Brain pericyte (primary cell): ENCODE data around the gene GALNT17.

Source experiments
- DNase-seq: peaks from one replicate; pipeline ENCODE4 v3.0.0-alpha.2; 2012; ENCODE audit warnings: low read depth, low spot score

The GALNT17 gene

DNA sequence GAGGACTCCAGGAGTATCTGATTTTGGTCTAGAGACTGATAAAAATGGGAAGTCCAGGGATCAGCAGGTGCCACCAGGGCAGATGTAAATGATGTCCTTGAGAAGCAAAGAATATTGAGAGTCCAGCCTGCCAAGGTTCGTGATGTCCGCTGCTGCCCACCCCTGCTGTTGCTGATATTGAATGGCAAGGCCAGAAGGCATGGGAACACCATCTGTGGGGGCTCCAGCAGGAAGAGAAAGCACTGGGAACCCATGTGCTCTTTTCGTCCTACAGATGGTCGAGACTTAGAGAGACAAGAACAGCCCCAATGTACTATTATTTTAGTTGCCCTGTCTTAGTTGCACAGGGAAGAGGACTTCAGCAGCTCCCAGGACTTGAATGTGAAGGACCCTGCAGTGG lies 363.9 kb downstream of the GALNT17 start:
- DNase-seq, result no peak

DNA sequence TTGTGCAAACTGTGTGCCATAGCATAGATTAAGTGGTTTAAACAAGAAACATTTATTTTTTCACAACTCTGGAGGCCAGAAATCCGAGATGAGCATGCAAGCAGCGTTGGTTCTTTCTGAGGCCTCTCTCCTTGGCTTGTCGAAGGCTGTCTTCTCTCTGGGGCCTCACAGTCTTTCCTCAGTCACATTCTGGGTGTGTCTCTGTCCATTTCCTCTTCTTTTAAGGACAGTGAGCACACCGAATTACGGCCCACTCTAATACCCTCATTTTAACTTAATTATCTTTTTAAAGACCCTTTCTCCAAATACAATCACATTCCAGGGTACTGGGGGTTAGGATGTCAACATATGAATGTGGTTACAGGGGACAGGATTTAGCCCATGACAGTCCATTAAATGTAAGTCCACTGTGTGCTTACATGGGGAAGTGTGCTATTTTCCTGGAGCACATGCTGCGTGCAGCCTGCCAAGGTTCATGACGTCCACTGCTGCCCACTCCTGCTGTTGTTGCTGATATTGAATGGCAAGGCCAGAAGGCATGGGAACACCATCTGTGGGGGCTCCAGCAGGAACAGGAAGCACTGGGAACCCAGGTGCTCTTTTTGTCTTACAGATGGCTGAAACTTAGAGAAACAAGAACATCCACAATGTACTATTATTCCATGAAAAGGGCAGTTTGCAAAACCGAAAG lies 365.5 kb downstream of the GALNT17 start:
- DNase-seq, result no peak

DNA sequence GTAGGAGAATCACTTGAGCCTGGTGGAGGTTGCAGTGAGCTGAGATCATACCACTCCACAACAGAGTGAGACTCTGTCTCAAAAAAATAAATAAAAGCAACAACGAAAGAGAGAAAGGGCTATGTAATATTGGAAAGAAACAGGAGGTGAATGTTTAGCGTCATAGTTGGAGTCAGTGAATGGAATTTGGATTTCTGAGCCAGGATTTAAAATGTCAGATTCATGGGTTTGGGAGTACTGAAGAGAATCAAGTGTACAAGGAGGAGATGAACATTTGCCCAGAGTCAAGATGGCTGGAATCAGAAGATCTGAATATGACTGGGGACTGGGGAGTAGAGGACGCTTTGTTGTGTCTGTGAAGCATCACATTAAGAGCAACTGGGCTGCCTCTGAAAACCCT lies 366.4 kb downstream of the GALNT17 start:
- DNase-seq, result no peak

DNA sequence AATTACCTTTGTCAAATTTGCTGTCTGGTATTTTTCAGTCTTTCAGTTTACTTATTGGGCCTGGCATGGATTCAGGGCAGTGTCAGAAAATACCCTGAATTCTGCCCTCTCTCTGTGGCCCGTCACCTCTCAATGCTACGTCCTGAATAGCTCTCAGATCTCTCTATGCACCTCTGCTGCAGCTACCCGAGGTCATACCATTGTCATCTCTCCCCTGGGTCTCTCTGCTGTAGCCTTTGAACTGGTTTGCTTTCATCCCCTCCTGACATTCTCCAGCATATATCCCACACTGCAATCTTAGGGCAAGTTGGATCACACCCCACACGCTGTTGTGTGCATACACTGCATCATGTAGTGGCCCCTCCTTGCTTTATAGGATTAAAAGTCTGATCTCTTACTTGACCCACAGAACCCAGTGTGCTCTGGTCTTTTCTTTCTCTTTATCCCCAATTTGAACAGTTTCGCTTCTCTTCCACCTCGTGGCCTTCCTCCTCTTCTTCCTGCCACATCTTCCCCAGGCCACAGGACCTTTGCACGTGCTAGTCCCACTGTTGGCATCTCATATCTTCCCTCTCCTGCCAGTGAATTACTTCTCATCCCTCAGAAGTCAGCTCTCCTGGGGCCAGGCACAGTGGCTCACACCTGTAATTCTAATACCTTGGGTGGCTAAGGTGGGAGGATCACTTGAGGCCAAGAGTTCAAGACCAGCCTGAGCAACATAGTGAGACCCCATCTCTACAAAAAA lies 372.9 kb downstream of the GALNT17 start:
- no peak for DNase-seq

DNA sequence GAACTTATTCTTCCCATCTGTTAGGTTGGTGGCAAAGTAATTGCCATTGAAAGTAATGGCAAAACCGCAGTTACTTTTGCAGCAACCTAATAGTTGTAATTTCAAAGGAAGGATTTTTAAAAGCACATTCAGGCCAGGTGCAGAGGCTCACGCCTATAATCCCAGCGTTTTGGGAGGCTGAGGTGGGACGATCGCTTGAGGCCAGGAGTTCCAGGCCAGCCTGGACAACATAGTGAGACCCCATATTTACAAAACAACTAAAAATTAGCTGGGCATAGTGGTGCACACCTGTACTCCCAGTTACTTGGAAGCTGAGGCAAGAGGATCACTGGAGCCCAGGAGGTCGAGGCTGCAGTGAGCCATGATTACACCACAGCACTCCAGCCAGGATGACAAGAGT lies 374.9 kb downstream of the GALNT17 start:
- DNase-seq, result no peak

DNA sequence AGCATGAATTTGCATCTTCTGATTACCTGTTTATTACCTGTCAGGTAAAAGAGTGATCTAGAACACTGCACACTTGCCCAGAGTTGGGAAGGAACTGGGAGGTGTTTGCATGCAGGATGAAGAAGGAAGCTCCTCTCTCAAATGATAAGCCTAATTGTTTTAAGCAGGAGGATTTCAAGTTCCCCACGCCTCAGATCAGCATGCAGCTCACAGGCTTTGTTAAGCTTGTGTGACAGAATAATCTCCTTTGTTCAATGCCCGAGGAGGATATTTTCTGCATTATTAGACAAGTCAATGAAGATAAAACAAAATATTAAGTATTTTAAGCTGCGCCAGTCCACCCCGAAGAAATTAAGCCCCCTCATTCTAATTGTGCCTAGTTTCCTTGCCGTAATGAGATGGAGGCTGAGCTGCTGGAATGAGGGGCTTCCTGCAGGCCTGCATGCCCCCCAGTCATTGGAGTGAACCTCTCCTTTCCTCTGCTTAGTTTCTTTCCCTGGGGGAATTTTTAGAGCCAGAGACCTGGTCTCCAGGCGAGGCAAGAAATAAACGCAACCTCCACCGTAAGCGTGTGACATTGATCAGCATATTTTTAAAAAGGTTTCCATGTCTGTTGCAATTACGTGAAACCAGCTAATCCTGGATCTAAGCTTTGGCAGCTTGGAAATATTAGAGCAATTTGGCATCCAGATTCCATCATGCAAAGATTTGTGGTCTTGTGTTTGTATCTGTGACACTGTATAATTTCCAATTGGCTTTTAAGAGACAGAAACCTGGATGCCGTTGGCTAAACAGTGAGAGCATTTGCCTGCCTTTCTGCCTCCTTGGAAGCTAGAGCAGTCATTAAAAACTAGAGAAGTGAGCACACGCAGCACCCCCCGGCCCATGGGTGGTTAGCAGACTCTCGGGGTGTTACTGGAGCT lies 376.0 kb downstream of the GALNT17 start:
- no peak for DNase-seq

DNA sequence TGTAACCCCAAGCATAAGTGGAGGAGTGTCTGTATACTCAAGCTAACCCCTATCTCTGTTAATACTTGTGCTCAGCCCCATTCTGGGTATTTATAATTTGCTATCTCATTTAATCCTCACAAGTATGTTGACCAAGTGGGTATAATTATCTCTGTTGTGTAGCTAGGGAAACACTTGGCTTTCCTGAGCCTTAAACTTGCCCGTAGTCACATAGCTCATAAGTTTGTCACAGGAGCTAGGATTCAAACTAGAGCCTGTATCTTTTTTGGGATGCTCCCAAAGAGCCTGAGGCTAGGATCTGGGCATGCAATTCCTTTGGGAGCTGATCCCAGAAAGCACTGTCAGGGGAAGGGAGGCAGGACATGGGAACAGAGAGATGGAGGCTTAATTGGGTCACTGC lies 377.4 kb downstream of the GALNT17 start:
- DNase-seq, result no peak

DNA sequence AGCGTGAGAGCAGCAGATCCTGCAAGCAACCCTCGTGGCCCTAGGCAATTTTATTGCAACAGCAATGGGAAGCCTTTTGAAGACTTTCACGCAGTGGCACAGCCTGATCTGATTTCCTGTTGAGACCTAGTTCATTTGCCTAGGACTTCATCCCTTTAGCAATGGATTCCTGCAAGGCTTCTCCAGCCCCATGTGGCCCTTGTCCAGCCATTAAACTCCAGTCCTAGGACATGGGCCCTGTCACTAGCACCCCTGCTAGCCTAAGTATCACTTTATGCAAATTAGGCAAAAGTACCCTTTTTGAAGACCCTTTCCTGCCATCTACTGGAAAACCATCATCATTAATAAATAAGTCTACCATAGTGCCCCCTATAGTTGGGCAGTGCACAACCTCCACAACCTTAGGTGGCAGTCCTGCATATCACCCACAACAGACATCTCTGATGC lies 379.4 kb downstream of the GALNT17 start:
- no peak for DNase-seq

DNA sequence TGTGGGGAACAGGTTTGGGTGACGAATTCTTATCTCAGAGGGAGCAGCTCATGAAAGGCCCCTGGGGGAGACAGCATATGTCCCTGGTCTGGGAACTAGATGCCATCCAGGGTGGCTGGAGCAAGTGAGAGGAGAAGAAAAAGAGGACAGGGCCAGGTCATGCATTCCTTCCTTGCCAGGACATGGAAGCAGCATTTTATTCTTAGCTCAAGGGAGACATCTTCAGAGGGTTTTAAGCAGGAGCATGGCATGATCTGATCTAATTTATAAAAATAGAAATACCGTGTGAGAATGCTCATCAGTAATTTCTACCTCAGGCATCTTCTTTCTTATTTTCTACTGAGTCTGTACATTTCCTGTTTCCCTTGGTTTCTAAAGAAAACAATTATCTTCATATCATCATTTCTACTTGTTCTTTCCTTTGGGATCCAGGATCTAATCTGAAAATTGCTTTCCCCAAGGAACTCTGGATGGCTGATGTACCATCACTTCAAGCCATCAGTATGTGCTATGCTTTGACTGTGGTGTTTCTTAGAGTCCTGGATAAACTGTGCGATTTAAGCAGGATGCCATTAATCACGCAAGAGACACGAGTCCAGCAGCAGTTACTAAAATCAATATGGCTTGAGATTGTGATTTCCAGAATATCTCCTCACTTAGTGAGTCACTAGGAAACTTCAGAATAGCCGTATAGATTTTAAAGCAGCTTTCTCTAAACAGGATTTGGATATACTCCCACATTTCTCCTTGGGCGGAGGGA lies 386.2 kb downstream of the GALNT17 start:
- no peak for DNase-seq

DNA sequence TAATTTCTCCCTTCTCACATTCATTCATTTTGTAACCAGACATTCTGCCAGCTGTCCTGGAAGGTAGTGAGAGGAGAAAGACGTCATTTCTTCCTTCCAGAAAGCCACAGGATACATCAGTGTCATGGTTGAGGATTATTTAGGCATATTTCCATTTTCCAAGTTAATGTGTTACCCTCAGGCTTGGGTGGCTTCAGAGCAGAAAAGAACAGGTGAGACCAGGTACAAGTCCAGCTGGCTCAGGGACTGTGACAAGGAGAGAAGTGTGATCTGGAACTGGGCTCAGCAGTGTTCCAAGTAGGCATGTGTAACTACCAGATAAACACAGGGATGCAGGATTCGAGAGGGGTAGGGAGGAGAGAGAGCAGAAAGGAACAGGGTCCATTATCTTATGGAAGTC lies 386.9 kb downstream of the GALNT17 start:
- no peak for DNase-seq

DNA sequence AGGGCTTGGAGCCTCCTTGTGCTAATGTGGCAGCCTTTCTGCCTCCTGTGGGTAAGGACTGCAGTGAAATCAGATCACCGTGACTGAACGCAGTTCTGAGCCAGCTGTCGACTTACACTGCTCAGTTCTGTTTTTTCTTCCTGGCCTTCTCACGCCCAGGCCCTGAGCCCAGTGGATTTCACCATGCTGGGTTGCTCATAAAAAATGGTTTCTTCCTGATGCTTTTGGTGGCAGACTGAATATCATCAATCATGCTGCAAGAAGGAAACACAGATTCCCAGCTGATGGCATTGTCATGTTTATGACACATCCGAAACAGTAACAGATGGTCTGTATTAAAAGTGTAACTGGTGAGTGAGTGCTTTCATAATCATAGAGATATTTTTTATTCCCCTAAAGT lies 389.6 kb downstream of the GALNT17 start:
- DNase-seq, result no peak

DNA sequence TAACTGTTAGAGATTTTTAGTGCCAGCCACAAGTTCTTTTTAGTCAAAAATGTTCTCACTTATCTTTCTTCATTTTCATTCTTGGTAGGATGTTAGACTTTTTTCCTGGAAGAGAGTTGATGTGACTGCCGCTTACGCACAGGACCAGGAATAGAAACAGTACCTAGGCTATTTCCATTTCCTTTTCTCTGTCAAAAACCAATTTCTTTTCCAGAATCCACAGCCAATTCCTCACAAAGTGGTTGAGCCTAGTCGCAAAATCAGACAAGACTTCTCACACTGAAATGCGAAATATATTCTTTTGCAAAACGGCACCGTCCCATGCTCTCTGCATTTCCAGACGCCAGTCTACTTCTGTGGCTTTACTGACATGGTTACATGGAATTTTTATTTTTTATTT lies 394.2 kb downstream of the GALNT17 start:
- DNase-seq, result no peak

DNA sequence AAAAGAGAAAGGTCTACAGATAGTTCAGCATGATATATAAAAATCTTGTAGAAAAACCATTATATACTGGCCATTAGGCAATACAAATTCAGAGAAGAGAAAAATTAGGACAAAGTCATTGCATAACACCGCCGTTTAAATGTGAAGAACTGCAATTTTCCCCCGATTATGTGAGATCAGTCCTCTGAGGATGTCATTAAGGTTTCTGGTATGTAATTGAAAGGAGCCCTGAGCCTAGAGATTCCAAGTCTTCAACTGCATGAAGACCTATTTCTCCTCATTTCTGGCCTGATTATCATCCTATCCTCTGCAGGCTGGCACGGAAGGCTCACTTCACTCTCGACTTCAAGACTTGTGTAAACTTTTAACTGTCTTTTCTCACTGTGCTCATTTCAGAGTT lies 395.3 kb downstream of the GALNT17 start:
- DNase-seq, result no peak

DNA sequence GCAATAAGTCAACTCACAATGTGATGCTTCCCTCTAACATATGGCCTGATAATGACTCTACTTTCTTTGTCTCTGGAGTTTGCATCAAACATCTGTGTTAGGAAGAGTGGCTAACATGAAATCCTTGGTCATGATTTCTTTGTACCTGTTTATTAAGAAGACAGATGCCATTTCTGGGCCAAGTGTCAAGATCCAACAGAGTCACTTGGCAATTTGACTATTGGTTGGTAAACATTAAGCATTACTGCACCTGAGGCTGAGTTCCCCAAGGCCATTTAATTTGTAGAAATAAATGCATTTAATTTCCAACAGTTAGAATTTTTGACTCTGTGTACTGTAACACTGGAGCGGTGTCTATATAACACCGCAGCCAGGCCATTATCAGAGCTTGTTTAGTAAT lies 403.7 kb downstream of the GALNT17 start:
- no peak for DNase-seq

DNA sequence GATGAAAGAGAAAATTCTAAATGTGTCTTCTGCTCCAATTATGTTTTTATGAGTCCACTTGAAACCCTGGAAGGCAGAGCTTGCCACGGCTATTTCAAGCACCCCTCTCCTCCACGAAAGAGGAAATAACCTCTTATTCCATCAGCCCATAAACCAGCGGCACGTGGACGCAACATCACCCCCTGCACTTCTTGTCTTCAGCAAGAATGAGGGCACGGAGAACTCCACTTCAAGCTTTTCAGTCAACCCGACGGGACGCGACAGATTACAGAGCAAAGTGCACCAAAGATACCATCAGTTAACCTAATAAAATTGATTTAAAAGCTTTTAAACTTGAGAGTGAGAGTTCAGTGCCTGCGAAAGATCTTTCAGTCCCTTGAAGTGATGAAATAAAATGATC lies 406.3 kb downstream of the GALNT17 start:
- no peak for DNase-seq

DNA sequence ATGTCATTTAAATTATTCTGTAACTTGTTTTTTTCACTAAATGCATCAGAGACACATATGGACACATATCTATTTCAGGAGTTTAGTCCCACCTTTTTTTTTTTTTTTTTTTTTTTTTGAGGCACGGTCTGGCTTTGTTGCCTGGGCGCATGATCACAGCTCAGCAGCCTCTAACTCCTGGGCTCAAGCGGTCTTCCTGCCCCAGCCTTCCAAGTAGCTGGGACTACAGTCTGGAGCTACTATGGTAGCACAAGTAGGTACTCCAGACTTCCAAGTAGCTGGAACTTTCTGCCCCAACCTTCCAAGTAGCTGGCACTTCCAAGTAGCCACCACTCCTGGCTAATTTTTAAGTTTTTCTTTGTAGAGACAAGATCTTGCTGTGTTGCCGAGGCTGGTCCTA lies 407.7 kb downstream of the GALNT17 start:
- DNase-seq, result no peak

DNA sequence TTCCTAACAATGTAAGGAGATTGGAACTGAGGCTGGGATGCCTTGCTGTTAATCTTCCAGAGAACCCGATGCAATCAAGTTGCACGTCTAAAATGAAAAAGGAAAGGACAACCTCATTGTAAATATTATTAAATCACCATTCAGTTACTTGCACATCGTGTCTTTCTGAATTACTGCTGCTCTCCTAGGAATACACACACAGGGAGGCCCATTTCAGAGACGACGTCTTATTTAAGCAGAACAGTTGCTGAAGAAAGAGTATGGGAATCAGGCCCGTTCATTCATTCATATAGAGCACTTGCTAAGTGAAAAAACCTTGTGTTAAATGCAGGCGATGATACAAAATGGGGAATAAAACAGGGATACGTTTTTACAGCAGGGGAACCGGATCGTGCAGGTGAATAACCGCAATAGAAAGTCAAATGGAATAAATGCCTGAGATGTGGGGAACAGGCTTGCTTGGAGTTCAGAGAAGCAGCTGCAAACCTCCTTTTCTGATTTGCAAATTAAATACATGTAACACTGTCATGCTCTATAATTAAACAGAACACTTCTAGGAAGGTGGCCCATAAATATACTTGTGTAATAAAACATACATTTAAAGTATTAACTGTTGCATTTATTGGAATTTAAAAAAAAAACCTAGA lies 409.9 kb downstream of the GALNT17 start:
- no peak for DNase-seq

DNA sequence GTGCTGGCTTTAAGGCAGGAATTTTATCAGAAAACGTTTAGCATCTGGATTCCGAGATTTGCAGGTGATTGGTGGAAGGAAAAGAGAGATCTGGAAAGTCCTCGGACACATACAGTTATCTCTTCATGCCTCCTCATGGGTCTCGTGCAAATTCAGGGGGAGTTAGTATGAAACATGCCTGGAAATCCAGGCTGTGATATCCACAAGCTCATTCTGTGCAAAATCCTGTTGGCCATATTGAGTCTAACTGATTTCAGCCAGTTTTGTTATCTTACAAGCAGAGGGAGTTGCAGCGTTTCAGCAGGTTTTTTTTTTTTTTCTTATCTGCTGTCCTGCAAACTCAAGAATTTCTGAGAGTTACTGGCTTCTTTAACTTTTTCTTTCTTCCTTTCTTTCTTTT lies 411.5 kb downstream of the GALNT17 start:
- DNase-seq, result no peak

DNA sequence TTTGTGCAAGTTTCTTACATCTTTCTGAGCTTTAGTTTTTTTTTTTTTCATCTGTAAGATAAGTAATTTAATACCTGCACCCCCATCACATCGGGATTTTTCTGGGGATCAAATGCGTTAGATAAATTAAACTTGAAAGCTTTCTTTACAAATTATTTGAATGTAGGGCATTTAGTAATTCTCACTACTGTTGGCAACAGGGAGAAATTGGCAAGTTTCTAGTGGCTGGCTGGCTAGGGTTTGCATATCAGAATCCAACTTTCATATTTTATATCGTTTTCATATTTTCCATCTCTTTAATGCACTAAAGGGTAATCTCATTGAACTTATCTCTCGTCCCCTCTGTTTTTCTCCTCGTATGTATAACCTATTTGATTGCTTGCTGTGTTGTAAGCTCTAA lies 412.9 kb downstream of the GALNT17 start:
- DNase-seq, result no peak

DNA sequence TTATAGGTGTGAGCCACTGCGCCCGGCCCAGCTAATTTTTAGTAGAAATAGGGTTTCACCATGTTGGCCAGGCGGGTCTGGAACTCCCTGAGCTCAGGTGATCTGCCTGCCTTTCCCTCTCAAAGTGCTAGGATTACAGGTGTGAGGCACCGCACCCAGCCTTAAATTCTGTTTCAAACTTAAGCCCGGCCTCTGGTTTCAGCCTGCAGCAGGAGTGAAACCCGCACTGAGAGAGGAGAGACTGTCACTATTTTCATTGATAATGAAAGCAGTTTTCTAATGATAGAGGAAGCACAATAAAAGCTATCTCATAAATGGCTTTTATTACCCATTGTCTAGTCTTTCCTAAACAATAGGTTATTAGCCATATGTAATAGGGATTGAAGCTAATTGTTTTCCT lies 415.5 kb downstream of the GALNT17 start:
- no peak for DNase-seq

DNA sequence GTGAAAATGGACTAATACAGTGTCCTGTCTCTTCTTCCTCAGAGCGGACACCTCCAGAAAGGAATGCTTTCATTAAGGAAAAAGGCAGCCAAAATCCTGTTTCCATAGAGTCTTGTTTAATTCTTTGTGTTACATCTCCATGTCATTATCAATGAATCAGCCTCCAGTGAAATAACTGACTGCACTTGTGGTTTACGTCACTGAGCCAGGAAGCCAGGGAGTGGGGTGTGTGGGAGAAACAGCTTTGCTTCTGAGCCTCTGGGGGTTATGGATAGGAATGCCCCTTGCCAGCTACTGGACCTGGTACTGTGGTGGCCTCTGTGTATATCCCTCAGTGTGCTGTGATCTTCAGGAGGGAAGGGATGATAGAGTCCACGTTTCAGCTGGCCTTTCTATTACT lies 416.8 kb downstream of the GALNT17 start:
- DNase-seq, result no peak
